Keratinocyte (primary cell): ENCODE data around the gene MCTP2. TPM values are rescaled to one million over a fixed set of nuclear protein-coding genes. Genes with fewer than 3 reads are reported as not detected.

Experiments used
- DNase-seq: peaks from one replicate; pipeline ENCODE4 v3.0.0-alpha.2; 2011; ENCODE audit warnings: low read depth, missing footprints, low spot score
- FAIRE-seq: peaks from 2 replicates; lab custom pipeline; 2011; peaks lifted over from hg19 to GRCh38; lab: Jason Lieb, UNC
- H2AFZ ChIP-seq: 2 replicates; pipeline ENCODE4 v1.6.0; 2012; ENCODE audit warnings: low read length, control low read depth, inconsistent platforms; ENCODE audit not compliant: control insufficient read depth
- H3K27ac ChIP-seq: 2 replicates; pipeline ENCODE4 v1.5.1; 2011; ENCODE audit warnings: low read length; ENCODE audit not compliant: control insufficient read depth, insufficient read depth
- H3K27me3 ChIP-seq: 3 replicates; pipeline ENCODE4 v1.6.0; 2011; ENCODE audit warnings: low read length; ENCODE audit not compliant: control insufficient read depth, insufficient read depth; ENCODE audit errors: extremely low read depth
- H3K36me3 ChIP-seq, 2 experiments: 2 replicates in 1 of 2; 3 replicates in 1 of 2; pipeline ENCODE4 v1.5.1; 2011; ENCODE audit warnings: low read length in 2 of 2, mild to moderate bottlenecking in 1 of 2; ENCODE audit not compliant: control insufficient read depth in 2 of 2, insufficient read depth in 2 of 2; ENCODE audit errors: extremely low read depth in 1 of 2
- H3K4me1 ChIP-seq: 3 replicates; pipeline ENCODE4 v1.5.1; 2011; ENCODE audit warnings: low read length; ENCODE audit not compliant: control insufficient read depth, insufficient read depth; ENCODE audit errors: extremely low read depth
- H3K4me2 ChIP-seq: 3 replicates; pipeline ENCODE4 v1.6.0; 2011; ENCODE audit warnings: low read depth, low read length; ENCODE audit not compliant: control insufficient read depth, insufficient read depth; ENCODE audit errors: extremely low read depth
- H3K4me3 ChIP-seq, 3 experiments: fragments of 200-600 bp in 1 of 3; sonication (generic) in 1 of 3; 2 replicates in 2 of 3; 3 replicates in 1 of 3; pipeline ENCODE4 v1.5.1; 2011 to 2016; ENCODE audit warnings: low read length in 3 of 3, mild to moderate bottlenecking in 3 of 3, control low read depth in 2 of 3, inconsistent platforms in 1 of 3, low read depth in 1 of 3, mixed read lengths in 1 of 3, mixed run types in 1 of 3, moderate library complexity in 1 of 3; ENCODE audit not compliant: control insufficient read depth in 2 of 3, insufficient read depth in 2 of 3; ENCODE audit errors: extremely low read depth in 1 of 3
- H3K79me2 ChIP-seq: 2 replicates; pipeline ENCODE4 v1.6.0; 2012; ENCODE audit warnings: low read length; ENCODE audit not compliant: control insufficient read depth, insufficient read depth
- H3K9ac ChIP-seq: 3 replicates; pipeline ENCODE4 v1.6.0; 2011; ENCODE audit warnings: low read length; ENCODE audit not compliant: control insufficient read depth, insufficient read depth; ENCODE audit errors: extremely low read depth
- H3K9me1 ChIP-seq: 3 replicates; pipeline ENCODE4 v1.6.0; 2011; ENCODE audit warnings: low read length; ENCODE audit not compliant: control insufficient read depth, insufficient read depth; ENCODE audit errors: extremely low read depth
- H3K9me3 ChIP-seq: 2 replicates; pipeline ENCODE4 v1.5.1; 2012; ENCODE audit warnings: low read depth, low read length; ENCODE audit not compliant: control insufficient read depth
- H4K20me1 ChIP-seq: 3 replicates; pipeline ENCODE4 v1.6.0; 2011; ENCODE audit warnings: low read length; ENCODE audit not compliant: control insufficient read depth, insufficient read depth; ENCODE audit errors: extremely low read depth
- EZH2 ChIP-seq: IDR thresholded peaks from one replicate; pipeline ENCODE4 v1.6.1; 2012; ENCODE audit warnings: inconsistent platforms, mild to moderate bottlenecking, low read length, moderate library complexity
- dilution Hi-C: fragments of 300-500 bp; cut with MboI; formaldehyde crosslinking; loops from one replicate; pipeline ENCODE4 v1.7.0; 2020; ENCODE audit warnings: low sequenced_read_pairs; ENCODE audit not compliant: extremely low pct_ligation_motif_present
- polyA plus RNA-seq, 5 experiments: library from polyadenylated mRNA; depleted of rRNA in 3 of 5; stranded (reverse) in 3 of 5; stranded (forward) in 1 of 5; unstranded in 1 of 5; fragments of >200 nt; gene quantifications; 1 replicate in 1 of 5; 2 replicates in 3 of 5; 3 replicates in 1 of 5; pipeline versions ENCODE4 v1.2.1 to v1.2.3, GENCODE V29; 2011 to 2012; ENCODE audit warnings: missing spikeins in 2 of 5, low read depth in 1 of 5, low replicate concordance in 1 of 5
- TF ChIP-seq, protein P1 (sequence below), 3 experiments: IDR thresholded peaks in 1 of 3; conservative IDR thresholded peaks in 1 of 3; optimal IDR thresholded peaks in 1 of 3; 2 replicates in 2 of 3; 3 replicates in 1 of 3; pipeline versions ENCODE3 to v1.5.1; 2011; ENCODE audit warnings: low read length in 3 of 3, mild to moderate bottlenecking in 3 of 3, moderate library complexity in 2 of 3, control low read depth in 1 of 3, inconsistent platforms in 1 of 3; ENCODE audit not compliant: insufficient read depth in 2 of 3; ENCODE audit errors: extremely low read depth in 1 of 3

MCTP2 gene
- polyA plus RNA-seq, 1 donor (not counting 4 experiments of a cell fraction or from before 2014, with no cell fraction given) = 22.0 TPM

- H2AFZ ChIP-seq = no peak overlapping the region
Measured at GRCh38 chr15:94324117-94324826, 92.9 kb downstream of the MCTP2 start.

DNA sequence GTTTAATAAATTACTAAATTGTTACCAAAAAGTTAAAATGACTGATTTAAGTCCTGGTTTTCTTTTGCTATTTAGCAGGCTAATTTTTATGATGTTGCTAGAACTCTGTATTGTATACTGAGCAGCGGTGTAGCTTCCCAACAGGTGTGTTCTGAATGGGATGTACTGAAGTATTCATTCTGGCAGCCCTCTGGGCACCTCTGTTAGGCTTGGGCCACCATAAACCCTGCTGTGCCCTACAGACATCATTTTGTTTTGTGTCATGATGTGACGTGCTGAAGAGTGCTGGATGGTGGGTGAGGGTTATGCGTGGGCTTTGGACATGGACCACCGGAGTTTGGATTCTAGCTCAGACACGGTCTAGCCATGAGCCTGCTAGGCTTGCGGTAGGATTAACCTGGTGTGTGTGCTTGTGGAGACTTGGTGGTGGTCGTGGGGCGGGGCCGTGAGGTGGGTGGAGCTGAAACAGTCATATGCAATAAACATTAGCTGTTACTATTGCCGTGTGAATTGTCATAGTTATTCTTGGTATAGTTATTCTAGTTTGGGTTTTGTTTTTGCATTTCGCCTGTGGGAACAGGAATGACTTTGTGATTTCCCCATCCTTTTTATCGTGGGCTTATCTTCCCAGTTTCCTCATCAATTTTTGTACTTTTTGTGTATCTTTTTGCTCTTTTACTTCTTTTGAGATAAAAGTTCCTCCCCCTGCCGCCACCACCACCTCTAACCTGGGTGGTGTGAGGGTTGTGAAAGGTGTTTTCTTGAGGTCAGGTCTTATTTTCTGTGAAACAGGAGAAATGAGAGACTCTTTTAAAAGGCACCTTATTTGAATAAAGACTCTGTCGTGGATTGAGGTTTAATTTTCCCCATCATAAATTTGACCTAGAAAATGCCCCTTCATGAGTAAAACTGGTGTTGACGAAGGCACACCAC, 93.7 kb downstream of the MCTP2 start:
- H2AFZ ChIP-seq = no peak overlapping the region
- peaks cover 0 to 4% of the 10 kb centered on the region in 2 experiments for H3K36me3 ChIP-seq
- H3K9me3 ChIP-seq = no peaks in the 10 kb centered on the region
- FAIRE-seq = no peak
- no peak for DNase-seq
- H3K4me2 ChIP-seq = peak overlapping the region; percentile 44
- dilution Hi-C loops = no loop called here
- no peak overlapping the region for H3K27ac ChIP-seq
- H3K79me2 ChIP-seq = peaks cover 9% of the 10 kb centered on the region
- no peaks in the 10 kb centered on the region for H3K9me1 ChIP-seq
- no peaks in the 10 kb centered on the region for H3K27me3 ChIP-seq
- peak overlapping the region; percentile 20 for H3K9ac ChIP-seq
- H3K4me3 ChIP-seq = no peak overlapping the region
- peaks cover 4% of the 10 kb centered on the region for H4K20me1 ChIP-seq
- TF ChIP-seq, protein P1, sequence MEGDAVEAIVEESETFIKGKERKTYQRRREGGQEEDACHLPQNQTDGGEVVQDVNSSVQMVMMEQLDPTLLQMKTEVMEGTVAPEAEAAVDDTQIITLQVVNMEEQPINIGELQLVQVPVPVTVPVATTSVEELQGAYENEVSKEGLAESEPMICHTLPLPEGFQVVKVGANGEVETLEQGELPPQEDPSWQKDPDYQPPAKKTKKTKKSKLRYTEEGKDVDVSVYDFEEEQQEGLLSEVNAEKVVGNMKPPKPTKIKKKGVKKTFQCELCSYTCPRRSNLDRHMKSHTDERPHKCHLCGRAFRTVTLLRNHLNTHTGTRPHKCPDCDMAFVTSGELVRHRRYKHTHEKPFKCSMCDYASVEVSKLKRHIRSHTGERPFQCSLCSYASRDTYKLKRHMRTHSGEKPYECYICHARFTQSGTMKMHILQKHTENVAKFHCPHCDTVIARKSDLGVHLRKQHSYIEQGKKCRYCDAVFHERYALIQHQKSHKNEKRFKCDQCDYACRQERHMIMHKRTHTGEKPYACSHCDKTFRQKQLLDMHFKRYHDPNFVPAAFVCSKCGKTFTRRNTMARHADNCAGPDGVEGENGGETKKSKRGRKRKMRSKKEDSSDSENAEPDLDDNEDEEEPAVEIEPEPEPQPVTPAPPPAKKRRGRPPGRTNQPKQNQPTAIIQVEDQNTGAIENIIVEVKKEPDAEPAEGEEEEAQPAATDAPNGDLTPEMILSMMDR (optimal IDR thresholded peaks at IDR 0.05 in 1 of 3, IDR thresholded peaks at IDR 0.05 in 1 of 3, conservative IDR thresholded peaks at IDR 0.05 in 1 of 3; ENCODE audit: extremely low read depth in 1 of 3, insufficient read depth in 2 of 3, low read length in 3 of 3) = no peak
- TF ChIP-seq EZH2 = no peak
- no peaks in the 10 kb centered on the region for H3K4me1 ChIP-seq

More at GRCh38 chr15:94324117-94324826, 92.9 kb downstream of the MCTP2 start:
- Histone ChIP-seq H3K27me3 (no peaks in the 10 kb centered on the region), H3K4me2 (no peak overlapping the region), H3K4me1 (no peaks in the 10 kb centered on the region), H3K36me3 (peaks cover 0 to under 1% of the 10 kb centered on the region in 2 experiments), H3K9me1 (no peaks in the 10 kb centered on the region), H3K79me2 (peaks cover 9% of the 10 kb centered on the region), H4K20me1 (peaks cover 4% of the 10 kb centered on the region), H3K27ac (no peak overlapping the region), H3K4me3 (no peak overlapping the region), H3K9ac (no peak overlapping the region), H3K9me3 (no peaks in the 10 kb centered on the region)
- DNase-seq (no peak), FAIRE-seq (peak; percentile 89)
- dilution Hi-C loops = no loop called here
- TF ChIP-seq EZH2 = no peak
- TF ChIP-seq, protein P1 (optimal IDR thresholded peaks at IDR 0.05 in 1 of 3, IDR thresholded peaks at IDR 0.05 in 1 of 3, conservative IDR thresholded peaks at IDR 0.05 in 1 of 3; ENCODE audit: extremely low read depth in 1 of 3, insufficient read depth in 2 of 3, low read length in 3 of 3) = peak; percentile 85 to 90 (median 88)
